Body of pancreas (tissue), 4 donors: ENCODE results near the gene PAX8.

Experiments
- CTCF ChIP-seq, 7 experiments: fragments of 450-650 bp in 4 of 7; fragments of 200-600 bp in 3 of 7; sonication (generic) in 3 of 7; IDR thresholded peaks; one replicate each; pipeline ENCODE4 v1.5.1; 2016 to 2019; ENCODE audit warnings: antibody characterized with exemption in 7 of 7
- POLR2A ChIP-seq, 3 donors: fragments of 450-650 bp; IDR thresholded peaks; one replicate each; pipeline ENCODE4 v1.6.1; 2016; ENCODE audit warnings: antibody characterized with exemption in 3 of 3, mild to moderate bottlenecking in 2 of 3

- TF ChIP-seq CTCF (IDR thresholded peaks at IDR 0.05): no peak
- TF ChIP-seq POLR2A (IDR thresholded peaks at IDR 0.05): no peak
Observed at GRCh38 chr2:113202305-113203216, 76.2 kb downstream of the PAX8 start.
